ENCODE results near the gene ACAA2. TPM values are rescaled to one million over a fixed set of nuclear protein-coding genes. Genes with fewer than 3 reads are reported as not detected.

Gene ACAA2
- total and polyA plus RNA-seq, 2 of the 8 experiments (the other 6 are each of a cell fraction or from before 2014, with no cell fraction given) = 63.4 to 151 TPM

- Histone ChIP-seq H3K27ac (ENCODE audit: low read depth, low read length) (no peak overlapping the region), H2BK5ac (ENCODE audit: low read depth, low read length) (no peak overlapping the region), H3K56ac (replicated peaks; ENCODE audit: insufficient read length, low read depth, low read length) (no peak overlapping the region), H2BK120ac (replicated peaks; ENCODE audit: low read depth, low read length) (no peak overlapping the region), H2BK12ac (ENCODE audit: low read depth, low read length) (no peak overlapping the region), H3K9ac (replicated peaks in 1 of 4; ENCODE audit: extremely low read depth in 1 of 4, low read depth in 3 of 4, low read length in 3 of 4) (no peak overlapping the region), H4K20me1 (replicated peaks in 1 of 2; ENCODE audit: control insufficient read depth in 1 of 2, insufficient read depth in 2 of 2, low read length in 2 of 2) (no peaks in the 10 kb centered on the region), H3K18ac (ENCODE audit: extremely low read depth, low read length) (no peak overlapping the region), H3K9me3 (ENCODE audit: insufficient read depth in 2 of 2, low read depth in 1 of 2, low read length in 1 of 2) (no peaks in the 10 kb centered on the region), H2BK15ac (ENCODE audit: low read length) (no peak overlapping the region), H3K23ac (ENCODE audit: insufficient read length) (no peak overlapping the region), H3K14ac (ENCODE audit: insufficient read length) (no peak overlapping the region), H3K4me2 (ENCODE audit: insufficient read depth in 1 of 2, low read depth in 2 of 2, low read length in 2 of 2) (no peak overlapping the region), H2AK5ac (ENCODE audit: low read depth, low read length) (no peak overlapping the region), H3K79me2 (ENCODE audit: control insufficient read depth in 1 of 2, insufficient read depth in 2 of 2, low read length in 2 of 2) (peaks cover 0 to 2% of the 10 kb centered on the region in 2 experiments; a peak in 1 of 4 replicates), H2AFZ (ENCODE audit: low read length) (no peak overlapping the region), H3K79me1 (ENCODE audit: low read depth, low read length) (no peaks in the 10 kb centered on the region), H3K23me2 (ENCODE audit: low read depth, low read length) (peaks cover 2% of the 10 kb centered on the region; the same call in 1 of the 2 replicates), H4K8ac (ENCODE audit: extremely low read depth, insufficient read depth, low read length) (no peak overlapping the region), H4K91ac (replicated peaks; ENCODE audit: insufficient read length, low read length) (no peak overlapping the region), H4K5ac (ENCODE audit: insufficient read length, low read depth, low read length) (no peak overlapping the region), H3K27me3 (replicated peaks in 1 of 4; ENCODE audit: control insufficient read depth in 3 of 4, extremely low read depth in 1 of 4, insufficient read depth in 3 of 4, low read length in 3 of 4) (no peaks in the 10 kb centered on the region), H3K36me3 (ENCODE audit: control insufficient read depth in 2 of 4, insufficient read depth in 4 of 4, low read length in 3 of 4) (no peaks in the 10 kb centered on the region), H3K4me3 (ENCODE audit: extremely low read depth in 1 of 4, insufficient read depth in 2 of 4, low read depth in 3 of 4, low read length in 4 of 4) (no peak overlapping the region), H2BK20ac (ENCODE audit: low read length) (no peak overlapping the region), H3K4me1 (replicated peaks in 1 of 4; ENCODE audit: control insufficient read depth in 3 of 4, insufficient read depth in 4 of 4, low read length in 3 of 4) (peaks cover 0 to 2% (median 0%) of the 10 kb centered on the region in 4 experiments; a peak in 1 of 7 replicates), H3K4ac (replicated peaks; ENCODE audit: insufficient read length, low read depth, low read length) (no peak overlapping the region)
- DNase-seq (ENCODE audit: low read depth in 1 of 2, low spot score in 2 of 2) (no peak), FAIRE-seq (no peak)
- TF ChIP-seq HDAC2 (IDR thresholded peaks at IDR 0.05; ENCODE audit: borderline replicate concordance in 1 of 2, low read depth in 2 of 2, low read length in 2 of 2) (no peak), SIX5 (IDR thresholded peaks at IDR 0.05; ENCODE audit: low read depth, low read length) (no peak), SRF (IDR thresholded peaks at IDR 0.05; ENCODE audit: low read depth, low read length) (no peak), GABPA (IDR thresholded peaks at IDR 0.05; ENCODE audit: borderline replicate concordance, insufficient read depth, low read length) (no peak), TAF7 (optimal IDR thresholded peaks at IDR 0.05; ENCODE audit: borderline replicate concordance, low read depth, low read length) (no peak), CHD1 (IDR thresholded peaks at IDR 0.05; ENCODE audit: low read depth, low read length) (no peak), TEAD4 (IDR thresholded peaks at IDR 0.05; ENCODE audit: low read depth, low read length) (no peak), BCL11A (IDR thresholded peaks at IDR 0.05; ENCODE audit: low read depth in 2 of 2, low read length in 2 of 2) (no peak), GTF2F1 (IDR thresholded peaks at IDR 0.05; ENCODE audit: borderline replicate concordance, low read depth, low read length) (no peak)
- TF ChIP-seq, protein P1, sequence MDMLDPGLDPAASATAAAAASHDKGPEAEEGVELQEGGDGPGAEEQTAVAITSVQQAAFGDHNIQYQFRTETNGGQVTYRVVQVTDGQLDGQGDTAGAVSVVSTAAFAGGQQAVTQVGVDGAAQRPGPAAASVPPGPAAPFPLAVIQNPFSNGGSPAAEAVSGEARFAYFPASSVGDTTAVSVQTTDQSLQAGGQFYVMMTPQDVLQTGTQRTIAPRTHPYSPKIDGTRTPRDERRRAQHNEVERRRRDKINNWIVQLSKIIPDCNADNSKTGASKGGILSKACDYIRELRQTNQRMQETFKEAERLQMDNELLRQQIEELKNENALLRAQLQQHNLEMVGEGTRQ (IDR thresholded peaks at IDR 0.05; ENCODE audit: low read length) = no peak
- ChIA-PET CTCF (ENCODE audit: partially characterized antibody) (interaction anchor here (1.0 to 5.7 kb wide), 3 partner anchors 25 to 300 kb away, joined by 3 to 30 read pairs (median 4); no protein-coding TSS in a partner anchor), POLR2A (ENCODE audit: partially characterized antibody) (interaction anchor here (0.9 kb wide), 1 partner anchor 22 kb away, joined by 3 read pairs; no protein-coding TSS in a partner anchor)
- WGBS, 2 experiments (ENCODE audit: extremely low coverage in 1 of 2, insufficient coverage in 1 of 2, insufficient read length in 1 of 2, insufficient replicate concordance in 2 of 2, low coverage in 1 of 2, low lambda C conversion rate in 2 of 2, missing lambda C conversion rate in 1 of 2) = 90% methylated on average over 4 of the region's 5 CpGs; no CpG with 5 or more reads in 1 of the 2 experiments
These were observed 5.8 kb upstream of the ACAA2 start for GRCh38 chr18:49819071-49819662.
